ENCODE results near the gene ZNF174. TPM values are rescaled to one million over a fixed set of nuclear protein-coding genes. Genes with fewer than 3 reads are reported as not detected.
A peak's percentile ranks its signal among the peaks of the same experiment; 100 is the strongest.

ZNF174 gene
- total RNA-seq, 1 experiment from 2014 or later, result 8.2 TPM

GRCh38 chr16:3457434-3458252, 56.6 kb downstream of the ZNF174 start (continued):
- TF ChIP-seq ZFX (IDR thresholded peaks at IDR 0.05), result peak; percentile 95

- H3K9me2 ChIP-seq (ENCODE audit: insufficient read depth), result no peaks in the 10 kb centered on the region
- H3K9me3 ChIP-seq (ENCODE audit: control insufficient read depth in 1 of 2, insufficient read depth in 1 of 2, low read depth in 1 of 2, low read length in 2 of 2), result no peaks in the 10 kb centered on the region
- H4K20me1 ChIP-seq (ENCODE audit: insufficient read depth), result no peaks in the 10 kb centered on the region
- DNase-seq (ENCODE audit: low read depth, low spot score) (no peak), ATAC-seq (peak; percentile 23)
- CTCF ChIA-PET, result no interaction called here
- H3K4me3 ChIP-seq (replicated peaks in 1 of 2; ENCODE audit: low read depth in 1 of 2, low read length in 2 of 2), result peak overlapping the region; percentile 79 to 93
- H3K9ac ChIP-seq (ENCODE audit: low read length), result peak overlapping the region; percentile 79
- TF ChIP-seq POLR2AphosphoS5 (IDR thresholded peaks at IDR 0.05; ENCODE audit: low read depth, low read length), result no peak
- no peak for TF ChIP-seq SP1 (IDR thresholded peaks at IDR 0.05; ENCODE audit: low read depth)
- no peak for TF ChIP-seq FOSL1 (IDR thresholded peaks at IDR 0.05; ENCODE audit: low read depth)
- no peak for TF ChIP-seq ZBTB33 (IDR thresholded peaks at IDR 0.05; ENCODE audit: extremely low read depth, insufficient replicate concordance, low read length)
- no peak for TF ChIP-seq YY1 (IDR thresholded peaks at IDR 0.05; ENCODE audit: extremely low read depth, insufficient replicate concordance, low read depth, low read length)
- no peak for TF ChIP-seq SRF (IDR thresholded peaks at IDR 0.05; ENCODE audit: low read depth)
- no peak for TF ChIP-seq POLR2A (IDR thresholded peaks at IDR 0.05; ENCODE audit: borderline replicate concordance, extremely low read depth, insufficient read depth, insufficient read length)
- TF ChIP-seq REST (IDR thresholded peaks at IDR 0.05; ENCODE audit: low read depth), result no peak
- TF ChIP-seq RAD21 (IDR thresholded peaks at IDR 0.05; ENCODE audit: low read depth), result no peak
- no peak for TF ChIP-seq SIN3A (IDR thresholded peaks at IDR 0.05; ENCODE audit: low read depth)
- H3K27ac ChIP-seq (ENCODE audit: low read depth, low read length), result peak overlapping the region; percentile 93
- no TSS peak for BruUV-seq (replicated peaks)
- intact Hi-C loops (cut with micrococcal nuclease), result loop anchor here (5.0 kb wide), 1 partner anchor 271 kb away; the partner anchor contains the start of gene OR1F1
- H3K79me2 ChIP-seq (ENCODE audit: insufficient read depth, low read length), result peaks cover 53% of the 10 kb centered on the region
- H3K4me2 ChIP-seq (ENCODE audit: low read length), result peak overlapping the region; percentile 86
- RAD21 ChIA-PET (ENCODE audit: low non-redundant PET in 1 of 2, low total read pairs in 2 of 2, uncharacterized antibody in 2 of 2, unreplicated experiment in 2 of 2), result no interaction called here
- H3K27me3 ChIP-seq (ENCODE audit: insufficient read depth, low read length), result no peaks in the 10 kb centered on the region
- POLR2A ChIA-PET, result no interaction called here
- no peaks in the 10 kb centered on the region for H3K36me3 ChIP-seq (ENCODE audit: control insufficient read depth in 1 of 2, insufficient read depth in 2 of 2, low read length in 2 of 2)
- H3K4me1 ChIP-seq (ENCODE audit: control insufficient read depth in 1 of 2, insufficient read depth in 2 of 2, low read length in 2 of 2), result peaks cover 17 to 32% of the 10 kb centered on the region in 2 experiments
- H2AFZ ChIP-seq (ENCODE audit: low read depth, low read length, poor library complexity, severe bottlenecking), result no peak overlapping the region
Observed at GRCh38 chr16:3458278-3458851, 57.4 kb downstream of the ZNF174 start.
